ENCODE data around the gene ARSG. TPM values are rescaled to one million over a fixed set of nuclear protein-coding genes. Genes with fewer than 3 reads are reported as not detected.
A peak's percentile ranks its signal among the peaks of the same experiment; 100 is the strongest.

ARSG gene
- 1 to 10 TPM; 4.0 to 7.0 (median 5.0) TPM for total RNA-seq (2021; fragmentation: NEBNext Ultra II Directional; extraction: Animal tissue kit (Norgen Biotek cat#: 25700))
- long read RNA-seq, full-length matches to known transcripts, result 2 of 6 reads
- long read RNA-seq, partial matches to known transcripts, result 3 of 6 reads
- long read RNA-seq, other reads (novel, unspliced or antisense), result 1 of 6 reads

GRCh38 chr17:68290955-68291835 is at the start of gene ARSG, which contains the start of gene SLC16A6:
TSS of gene ARSG (plus strand) at chr17:68291495. CDS start at chr17:68307494, 15,999 bp downstream.
TSS of gene SLC16A6 (minus strand) at chr17:68291127. CDS start at chr17:68278320, 12,807 bp downstream.
- Mint-ChIP-seq H3K27me3 (ENCODE audit: insufficient read depth) (peaks cover 16% of the 10 kb centered on the region), H3K4me3 (peak within 1 kb of the TSS; percentile 80), H3K9me3 (no peaks in the 10 kb centered on the region), H3K36me3 (ENCODE audit: low read depth) (no peaks in the 10 kb centered on the region), H3K4me1 (ENCODE audit: low read depth) (peaks cover 21% of the 10 kb centered on the region), H3K27ac (peak within 1 kb of the TSS; percentile 31)
- TF ChIP-seq CTCF (IDR thresholded peaks at IDR 0.05), result no peak
- DNase-seq, result no peak

GRCh38 chr17:68246271-68247028 is 44.8 kb upstream of the ARSG start:
- peaks cover 4% of the 10 kb centered on the region; the same call in 1 of the 2 replicates for H3K27me3 Mint-ChIP-seq (ENCODE audit: insufficient read depth)
- H3K27ac Mint-ChIP-seq, result peak overlapping the region; percentile 98
- no peak for TF ChIP-seq CTCF (IDR thresholded peaks at IDR 0.05)
- H3K4me3 Mint-ChIP-seq, result peak overlapping the region; percentile 89
- H3K36me3 Mint-ChIP-seq (ENCODE audit: low read depth), result peaks cover 6% of the 10 kb centered on the region; the same call in 1 of the 2 replicates
- no peaks in the 10 kb centered on the region for H3K9me3 Mint-ChIP-seq
- peaks cover 21% of the 10 kb centered on the region for H3K4me1 Mint-ChIP-seq (ENCODE audit: low read depth)
- DNase-seq, result no peak

- Mint-ChIP-seq H3K4me3 (peak within 1 kb of the TSS; percentile 89), H3K36me3 (ENCODE audit: low read depth) (peaks cover 10% of the 10 kb centered on the region; the same call in 1 of the 2 replicates), H3K27ac (peak within 1 kb of the TSS; percentile 98), H3K27me3 (ENCODE audit: insufficient read depth) (peaks cover 3% of the 10 kb centered on the region; the same call in 1 of the 2 replicates), H3K9me3 (no peaks in the 10 kb centered on the region), H3K4me1 (ENCODE audit: low read depth) (peaks cover 21% of the 10 kb centered on the region)
- TF ChIP-seq CTCF (IDR thresholded peaks at IDR 0.05), result no peak
- peak; percentile 86 for DNase-seq
These were observed 43.7 kb upstream of the ARSG start, which contains the start of gene AMZ2 for GRCh38 chr17:68247445-68248198. TSS of gene AMZ2 (plus strand) at chr17:68248043. CDS start at chr17:68250188, 2,145 bp downstream.

GRCh38 chr17:68248199-68248825 is 43.0 kb upstream of the ARSG start:
- DNase-seq, result peak; percentile 55
- Mint-ChIP-seq H3K27me3 (ENCODE audit: insufficient read depth) (peaks cover 3% of the 10 kb centered on the region; the same call in 1 of the 2 replicates), H3K27ac (peak overlapping the region; percentile 98), H3K36me3 (ENCODE audit: low read depth) (peaks cover 10% of the 10 kb centered on the region; the same call in 1 of the 2 replicates), H3K4me3 (peak overlapping the region; percentile 89), H3K9me3 (no peaks in the 10 kb centered on the region), H3K4me1 (ENCODE audit: low read depth) (peaks cover 21% of the 10 kb centered on the region)
- TF ChIP-seq CTCF (IDR thresholded peaks at IDR 0.05), result no peak

Measured in HFFc6 (cell line).